Neuron (in vitro differentiated cells): ENCODE data around the gene CNNM3.

Experiments used
- H2AFZ ChIP-seq: one replicate; pipeline ENCODE4 v1.6.1; 2013; ENCODE audit warnings: low read depth, mild to moderate bottlenecking, inconsistent platforms, low read length, moderate library complexity
- H3K27me3 ChIP-seq: one replicate; pipeline ENCODE4 v1.6.1; 2013; ENCODE audit warnings: low read length; ENCODE audit not compliant: insufficient read depth
- H3K36me3 ChIP-seq: one replicate; pipeline ENCODE4 v1.6.1; 2013; ENCODE audit warnings: low read length; ENCODE audit not compliant: insufficient read depth
- H3K4me1 ChIP-seq: one replicate; pipeline ENCODE4 v1.6.1; 2013; ENCODE audit warnings: low read length; ENCODE audit not compliant: insufficient read depth
- H3K4me3 ChIP-seq: 2 replicates; pipeline ENCODE4 v1.5.1; 2013; ENCODE audit warnings: mild to moderate bottlenecking, low read length, moderate library complexity
- H3K9me3 ChIP-seq: one replicate; pipeline ENCODE4 v1.6.1; 2013; ENCODE audit warnings: low read length

CNNM3 gene

DNA sequence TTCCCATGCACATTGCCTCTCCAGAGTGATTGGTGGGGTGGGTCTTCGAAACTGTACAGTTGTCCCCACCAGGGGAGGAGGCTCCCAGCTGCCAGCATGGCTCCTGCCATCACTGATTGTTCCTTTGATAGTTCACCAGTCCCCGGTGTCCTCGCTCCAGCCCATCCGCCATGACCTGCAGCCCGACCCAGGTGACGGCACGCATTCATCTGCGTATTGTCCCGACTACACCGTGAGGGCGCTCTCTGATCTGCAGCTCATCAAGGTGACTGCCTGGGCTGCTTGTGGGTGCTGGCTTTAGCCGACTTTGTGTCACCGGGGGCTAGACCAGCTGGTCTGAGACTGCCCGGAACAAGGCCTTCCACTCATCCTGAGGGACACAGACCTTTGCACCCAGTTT, 12.4 kb downstream of the CNNM3 start:
- no peaks in the 10 kb centered on the region for H3K9me3 ChIP-seq
- peaks cover 10% of the 10 kb centered on the region for H3K4me1 ChIP-seq
- H2AFZ ChIP-seq: no peak overlapping the region
- no peaks in the 10 kb centered on the region for H3K27me3 ChIP-seq
- peaks cover 76% of the 10 kb centered on the region for H3K36me3 ChIP-seq
- no peak overlapping the region for H3K4me3 ChIP-seq

DNA sequence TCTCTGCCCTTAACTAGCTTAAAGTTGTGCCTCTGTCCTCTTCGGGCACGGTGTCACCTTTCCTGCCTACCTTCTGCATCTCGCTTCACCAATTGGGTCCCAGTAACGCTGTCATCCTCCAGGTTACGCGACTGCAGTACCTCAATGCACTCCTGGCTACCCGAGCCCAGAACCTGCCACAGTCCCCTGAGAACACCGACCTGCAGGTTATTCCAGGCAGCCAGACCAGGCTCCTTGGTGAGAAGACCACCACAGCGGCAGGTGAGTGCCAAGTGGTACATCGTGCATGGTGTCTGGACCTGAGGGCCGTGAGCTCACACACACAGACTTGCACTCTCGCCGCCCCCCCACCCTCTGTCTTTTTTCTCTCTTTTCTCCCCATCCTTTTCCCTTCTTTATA, 12.8 kb downstream of the CNNM3 start:
- H3K9me3 ChIP-seq: no peaks in the 10 kb centered on the region
- peaks cover 12% of the 10 kb centered on the region for H3K4me1 ChIP-seq
- H3K36me3 ChIP-seq: peaks cover 74% of the 10 kb centered on the region
- no peak overlapping the region for H3K4me3 ChIP-seq
- H2AFZ ChIP-seq: no peak overlapping the region
- H3K27me3 ChIP-seq: no peaks in the 10 kb centered on the region

DNA sequence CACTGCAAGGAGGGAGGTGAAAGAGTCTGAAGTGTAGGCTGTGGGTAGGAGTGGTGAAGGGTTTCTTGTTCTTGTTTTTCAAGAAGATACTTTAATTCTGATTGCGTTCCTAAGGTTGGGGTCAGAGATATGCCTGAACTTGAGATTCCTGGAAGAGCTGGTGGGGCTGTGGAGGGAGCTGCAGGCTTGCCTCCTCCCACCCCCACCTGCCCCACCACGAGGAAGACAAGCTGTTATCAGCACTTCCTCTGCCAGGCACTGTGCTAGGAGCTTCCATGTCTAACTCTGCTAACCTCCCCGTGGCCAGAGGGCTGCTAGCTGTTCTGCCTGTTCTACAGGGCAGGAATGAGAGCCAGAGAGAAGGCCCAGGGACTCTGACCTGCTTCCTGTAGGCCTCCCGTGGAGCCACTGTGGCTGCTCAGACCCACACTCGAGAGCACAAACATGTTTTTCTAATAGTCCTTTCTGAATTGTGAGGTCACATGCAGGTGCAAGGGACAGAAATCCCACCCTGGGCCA, 14.0 kb downstream of the CNNM3 start:
- H3K36me3 ChIP-seq: peaks cover 79% of the 10 kb centered on the region
- H3K27me3 ChIP-seq: no peaks in the 10 kb centered on the region
- H3K9me3 ChIP-seq: no peaks in the 10 kb centered on the region
- H3K4me1 ChIP-seq: peaks cover 12% of the 10 kb centered on the region
- H2AFZ ChIP-seq: no peak overlapping the region
- H3K4me3 ChIP-seq: no peak overlapping the region

DNA sequence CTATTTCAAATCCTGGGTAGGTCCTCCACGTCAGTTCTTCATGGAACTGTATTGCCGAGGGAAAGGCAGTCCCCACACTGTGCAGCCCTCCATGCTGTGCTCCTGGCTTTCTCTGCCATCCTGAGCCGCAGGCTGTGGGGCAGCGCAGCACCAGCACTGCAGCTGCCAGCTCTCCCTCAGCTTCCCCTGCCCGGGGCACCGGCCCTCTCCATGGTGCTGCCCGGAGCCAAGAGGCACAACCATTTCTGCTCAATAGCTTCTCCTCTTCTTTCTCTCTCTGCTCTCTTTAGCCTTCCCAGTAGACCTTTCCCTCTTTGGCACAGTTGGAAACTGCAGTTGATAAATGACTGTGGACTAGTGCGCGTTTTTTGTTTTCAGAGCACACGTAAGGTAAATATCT, 15.6 kb downstream of the CNNM3 start:
- Histone ChIP-seq H3K36me3 (peaks cover 70% of the 10 kb centered on the region), H3K9me3 (no peaks in the 10 kb centered on the region), H2AFZ (no peak overlapping the region), H3K27me3 (no peaks in the 10 kb centered on the region), H3K4me1 (peaks cover 12% of the 10 kb centered on the region), H3K4me3 (no peak overlapping the region)

DNA sequence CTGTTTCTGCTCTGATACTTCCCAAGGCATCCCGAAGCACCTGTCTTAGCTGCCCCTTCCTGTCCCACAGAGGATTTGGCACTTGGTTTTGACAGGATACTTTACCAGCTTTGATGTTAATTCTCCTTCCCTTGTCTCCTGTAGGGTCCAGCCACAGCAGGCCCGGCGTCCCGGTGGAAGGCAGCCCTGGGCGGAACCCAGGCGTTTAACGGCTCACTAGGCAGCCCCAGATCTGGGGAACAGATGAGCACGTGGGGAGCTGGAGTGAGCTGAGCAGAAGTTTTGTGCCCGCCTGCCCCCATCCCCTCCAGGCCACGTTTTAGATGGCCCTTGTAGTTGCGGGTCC, 16.3 kb downstream of the CNNM3 start:
- H3K9me3 ChIP-seq: no peaks in the 10 kb centered on the region
- H3K36me3 ChIP-seq: peaks cover 68% of the 10 kb centered on the region
- no peak overlapping the region for H3K4me3 ChIP-seq
- H3K4me1 ChIP-seq: peaks cover 12% of the 10 kb centered on the region
- H2AFZ ChIP-seq: no peak overlapping the region
- H3K27me3 ChIP-seq: no peaks in the 10 kb centered on the region

DNA sequence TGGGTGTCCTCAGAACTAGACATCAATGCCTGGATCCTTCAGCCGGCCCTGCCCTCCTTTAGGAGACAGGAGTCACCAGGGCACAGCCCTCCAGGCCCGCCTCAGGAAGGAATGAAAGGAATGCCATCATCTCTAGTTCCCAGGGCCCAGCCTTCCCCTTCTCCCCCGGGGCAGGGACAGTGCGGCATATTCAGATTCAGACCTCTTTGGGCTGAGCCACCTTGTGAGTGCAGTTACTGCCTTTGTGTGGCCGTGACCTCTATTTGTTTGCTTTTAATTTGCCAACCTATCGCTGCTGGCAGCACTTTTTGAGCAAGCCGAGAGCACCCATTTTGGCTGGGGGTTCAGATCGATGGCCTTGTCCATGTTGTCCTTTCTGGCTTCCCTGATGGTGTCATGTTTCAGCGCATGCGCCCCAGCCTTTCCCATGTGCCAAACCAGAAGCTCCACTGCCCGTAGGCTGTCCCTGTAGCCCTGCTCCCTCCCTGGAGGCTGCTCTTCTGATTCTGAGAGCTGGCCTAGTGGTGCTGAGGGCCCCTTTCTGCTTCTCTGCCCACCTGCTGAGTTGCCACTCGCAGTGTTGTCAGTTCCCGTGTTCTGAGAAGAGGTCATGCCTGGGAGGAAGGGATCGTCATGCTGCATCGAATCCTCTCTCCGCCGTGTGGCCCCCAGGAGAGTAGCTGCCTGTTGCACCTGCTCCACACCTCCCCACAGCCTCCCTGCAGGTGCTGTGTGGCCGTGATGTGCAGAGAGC, 16.9 kb downstream of the CNNM3 start:
- H3K4me3 ChIP-seq: no peak overlapping the region
- no peak overlapping the region for H2AFZ ChIP-seq
- no peaks in the 10 kb centered on the region for H3K27me3 ChIP-seq
- peaks cover 65% of the 10 kb centered on the region for H3K36me3 ChIP-seq
- peaks cover 12% of the 10 kb centered on the region for H3K4me1 ChIP-seq
- no peaks in the 10 kb centered on the region for H3K9me3 ChIP-seq

DNA sequence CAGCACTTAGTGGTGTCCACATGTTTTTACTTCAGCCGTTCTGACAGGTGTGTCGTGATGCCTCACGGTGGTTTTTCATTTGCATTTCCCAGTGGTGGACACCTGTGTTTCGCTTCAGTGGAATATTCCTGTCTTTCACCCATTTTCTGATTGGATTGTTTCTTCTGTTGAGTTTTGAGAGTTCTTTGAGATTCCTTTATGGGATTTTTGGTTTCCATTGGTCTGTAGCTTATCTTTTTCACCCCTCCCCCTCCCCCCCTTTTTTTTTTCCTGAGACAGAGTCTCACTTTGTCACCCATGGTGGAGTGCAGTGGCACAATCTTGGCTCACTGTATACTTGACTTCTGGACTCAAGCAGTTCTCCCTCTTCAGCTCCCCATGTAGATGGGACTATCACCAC, 19.8 kb downstream of the CNNM3 start:
- H3K9me3 ChIP-seq: no peaks in the 10 kb centered on the region
- no peak overlapping the region for H3K4me3 ChIP-seq
- H3K27me3 ChIP-seq: no peaks in the 10 kb centered on the region
- peaks cover 12% of the 10 kb centered on the region for H3K4me1 ChIP-seq
- H2AFZ ChIP-seq: no peak overlapping the region
- H3K36me3 ChIP-seq: peaks cover 61% of the 10 kb centered on the region

DNA sequence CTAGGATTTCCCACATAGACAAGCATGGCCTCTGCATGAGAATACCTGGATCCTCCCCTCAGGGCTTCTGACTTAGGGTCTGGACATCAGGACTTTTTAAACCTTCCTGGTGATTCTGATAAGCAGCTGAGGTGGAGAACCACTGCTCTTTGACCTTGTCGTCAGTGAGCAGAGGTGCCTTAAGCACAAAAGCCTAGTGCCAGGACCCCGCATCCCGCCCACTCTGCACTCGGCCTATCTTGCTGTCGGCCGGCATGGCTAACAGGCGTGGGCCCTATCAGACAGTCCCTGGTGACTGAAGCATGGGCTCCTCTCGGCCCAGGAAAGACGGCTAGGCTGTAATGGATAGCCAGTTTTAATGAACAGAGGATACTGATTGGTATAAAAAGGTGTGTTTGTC, 21.5 kb downstream of the CNNM3 start:
- no peak overlapping the region for H3K4me3 ChIP-seq

DNA sequence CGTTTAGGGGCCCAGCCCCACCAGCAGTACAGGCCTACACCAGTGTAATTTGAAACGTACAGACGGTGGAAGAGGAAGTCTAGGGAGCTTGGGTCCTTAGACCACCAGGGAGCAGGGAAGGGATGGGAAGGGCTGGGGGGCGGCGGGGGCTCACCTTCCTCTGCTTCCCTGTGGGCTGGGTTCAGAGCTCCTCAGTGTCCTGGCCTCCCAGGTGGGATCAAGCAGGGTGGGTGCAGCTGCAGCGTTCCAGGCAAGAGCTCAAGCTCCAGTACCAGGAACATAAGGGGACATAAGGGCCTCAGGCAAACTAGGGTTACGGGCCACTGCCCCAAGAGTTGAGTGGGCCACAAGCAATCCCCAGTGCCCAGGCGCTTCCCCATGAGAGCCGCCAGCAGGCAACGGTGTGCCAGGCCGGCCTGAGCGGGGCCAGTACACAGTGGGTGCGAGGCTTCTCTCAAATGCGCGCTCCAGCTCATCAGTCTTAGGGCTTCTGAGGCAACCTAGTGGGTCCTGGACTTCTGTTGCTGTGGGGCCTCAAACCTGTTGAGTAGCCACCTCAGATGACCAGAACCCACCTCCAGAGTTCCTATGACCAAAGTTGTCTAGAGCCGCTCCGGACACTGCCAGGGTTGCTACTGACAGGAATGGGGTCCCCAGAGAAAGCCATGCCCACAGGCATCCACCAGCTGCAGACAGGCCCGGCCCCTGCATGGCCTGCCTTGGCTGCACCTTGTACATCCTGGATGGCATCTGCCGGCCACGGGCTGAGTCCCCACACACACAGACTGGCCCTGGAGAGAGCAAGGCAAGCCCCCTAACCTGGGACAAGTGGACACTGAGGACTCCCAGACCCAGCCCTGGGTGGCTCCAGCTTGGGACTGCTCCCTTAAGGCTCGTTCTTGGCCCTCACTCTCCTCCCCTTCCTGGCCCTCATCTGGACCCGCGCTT, 22.6 kb downstream of the CNNM3 start:
- Histone ChIP-seq H3K36me3 (peaks cover 37% of the 10 kb centered on the region), H2AFZ (no peak overlapping the region), H3K4me1 (peaks cover under 1% of the 10 kb centered on the region), H3K27me3 (no peaks in the 10 kb centered on the region), H3K4me3 (no peak overlapping the region), H3K9me3 (no peaks in the 10 kb centered on the region)

More for the DNA sequence above, 21.5 kb downstream of the CNNM3 start:
- H3K36me3 ChIP-seq: peaks cover 47% of the 10 kb centered on the region
- H3K4me1 ChIP-seq: peaks cover 11% of the 10 kb centered on the region
- H3K9me3 ChIP-seq: no peaks in the 10 kb centered on the region
- H2AFZ ChIP-seq: no peak overlapping the region
- no peaks in the 10 kb centered on the region for H3K27me3 ChIP-seq

DNA sequence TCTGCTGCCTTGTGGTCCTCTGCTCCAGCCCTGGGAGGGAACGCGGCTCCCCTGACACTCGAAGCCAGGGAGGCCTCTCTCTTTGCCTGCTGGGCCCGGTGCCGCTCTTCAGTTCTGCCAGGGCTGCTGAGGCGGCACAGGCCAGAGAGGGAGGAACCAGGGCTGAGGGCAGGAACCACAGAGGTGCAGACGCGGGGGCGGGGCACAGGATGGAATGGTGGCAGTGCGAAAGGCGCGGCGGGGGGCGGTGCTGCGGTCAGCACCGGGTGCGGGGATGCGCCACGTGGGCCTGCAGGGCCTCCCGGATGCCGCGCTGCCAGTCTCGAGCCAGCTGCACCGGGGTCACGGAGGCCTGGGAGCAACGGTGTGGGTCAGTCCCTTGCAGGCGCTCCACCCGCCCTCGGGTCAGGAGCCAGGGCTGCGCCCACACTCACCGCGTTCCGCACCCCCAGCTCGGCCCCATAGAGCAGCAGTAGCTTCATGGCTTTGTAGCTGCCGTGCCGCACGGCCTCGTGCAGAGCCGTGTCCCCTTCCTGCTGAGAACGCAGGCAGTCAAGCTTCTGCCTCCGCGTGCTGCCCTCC, 23.3 kb downstream of the CNNM3 start:
- no peaks in the 10 kb centered on the region for H3K27me3 ChIP-seq
- H3K4me3 ChIP-seq: no peak overlapping the region
- no peak overlapping the region for H2AFZ ChIP-seq
- H3K36me3 ChIP-seq: peaks cover 36% of the 10 kb centered on the region
- H3K9me3 ChIP-seq: no peaks in the 10 kb centered on the region
- no peaks in the 10 kb centered on the region for H3K4me1 ChIP-seq

DNA sequence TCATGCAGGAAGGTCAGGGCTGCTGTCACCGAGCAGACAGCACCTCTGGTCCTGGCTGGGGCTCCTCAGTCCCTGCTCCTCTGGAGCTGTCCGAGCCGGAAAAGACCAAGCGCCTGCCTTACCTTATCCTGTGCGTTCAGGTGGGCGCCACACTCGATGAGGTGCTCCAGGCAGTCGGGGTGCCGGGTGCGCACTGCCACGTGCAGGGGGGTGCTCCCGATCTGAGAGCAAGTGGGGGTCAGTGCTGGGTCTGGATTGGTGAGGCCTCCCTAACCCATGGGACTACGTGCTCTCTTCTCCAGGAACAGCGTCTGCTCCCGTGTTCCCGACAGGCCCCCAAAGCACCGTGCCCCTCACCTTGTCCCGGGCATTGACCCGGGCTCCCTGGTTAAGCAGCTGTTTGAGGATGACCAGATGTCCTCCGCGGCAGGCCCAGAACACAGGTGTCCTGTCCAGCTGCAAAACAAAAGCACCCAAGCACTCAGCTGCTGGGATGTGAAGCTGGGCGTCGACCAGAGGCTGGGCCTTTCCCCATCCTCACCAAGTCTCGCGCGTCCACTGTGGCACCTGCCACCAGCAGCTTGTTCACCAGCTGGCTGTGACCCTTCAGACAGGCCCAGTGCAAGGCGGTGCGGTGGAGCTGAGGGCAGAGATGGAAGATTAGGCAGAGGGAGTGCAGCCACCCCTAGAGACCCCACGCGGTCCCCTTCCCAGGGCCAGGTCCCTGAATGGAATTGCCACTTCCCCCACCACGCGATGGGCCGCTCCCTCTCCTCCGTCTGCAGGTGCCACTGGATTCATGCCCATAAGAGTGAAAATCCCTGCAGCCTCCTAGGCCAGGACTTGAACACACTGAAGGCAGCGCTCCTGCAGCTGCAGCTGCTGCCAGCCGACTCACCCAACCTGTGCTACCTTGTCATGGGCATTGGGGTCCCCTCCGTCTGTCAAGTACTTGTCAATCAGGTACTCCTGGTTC, 24.1 kb downstream of the CNNM3 start:
- Histone ChIP-seq H3K4me1 (no peaks in the 10 kb centered on the region), H3K27me3 (no peaks in the 10 kb centered on the region), H2AFZ (no peak overlapping the region), H3K9me3 (no peaks in the 10 kb centered on the region), H3K36me3 (peaks cover 29% of the 10 kb centered on the region), H3K4me3 (no peak overlapping the region)

DNA sequence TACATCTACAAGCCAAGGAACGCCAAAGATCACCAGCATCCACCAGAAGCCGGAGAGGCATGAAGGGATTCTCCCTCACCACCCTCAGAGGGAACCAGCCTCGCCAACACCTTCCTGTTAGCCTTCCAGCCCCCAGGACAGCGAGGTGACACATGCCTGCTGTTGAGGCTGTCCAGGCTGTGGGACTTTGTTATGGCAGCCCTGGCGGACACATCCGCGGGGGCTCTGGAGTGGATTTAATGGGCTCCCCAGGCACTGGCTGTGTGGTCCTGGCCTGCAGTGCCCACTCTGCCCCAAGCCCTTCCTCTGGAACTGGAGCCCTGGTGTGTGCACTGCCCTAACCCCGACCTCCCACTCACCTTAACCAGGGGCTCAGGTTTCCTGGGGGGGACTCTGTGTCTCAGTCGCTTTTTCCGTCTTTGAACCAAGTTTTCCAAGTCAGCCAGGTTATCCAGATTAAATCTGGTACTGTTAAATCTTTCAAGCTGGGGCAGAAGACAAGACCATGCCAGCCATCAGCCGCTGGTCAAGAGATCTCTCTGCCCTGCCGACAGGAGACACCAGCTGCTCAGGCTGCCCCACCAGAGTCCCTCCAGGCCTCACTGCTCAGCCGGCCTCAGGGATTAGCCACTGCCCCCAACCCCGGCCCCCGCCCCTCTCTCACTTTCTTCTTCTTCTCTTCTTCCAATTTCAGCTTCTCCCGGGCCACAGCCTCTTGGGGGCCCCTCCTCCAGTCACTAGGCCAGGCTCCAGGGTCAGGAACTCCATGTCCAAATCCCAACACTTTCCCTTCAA, 25.8 kb downstream of the CNNM3 start:
- Histone ChIP-seq H3K36me3 (peaks cover 30% of the 10 kb centered on the region), H3K4me1 (no peaks in the 10 kb centered on the region), H3K9me3 (no peaks in the 10 kb centered on the region), H3K27me3 (no peaks in the 10 kb centered on the region), H3K4me3 (no peak overlapping the region), H2AFZ (no peak overlapping the region)
